NB4 (cell line): ENCODE measurements around the gene FRS2.

ENCODE experiments used
- DNase-seq: peaks from one replicate; pipeline ENCODE4 v3.0.0; 2010; ENCODE audit warnings: low read depth
- H3K4me3 ChIP-seq: one replicate; pipeline ENCODE4 v1.5.1; 2011; ENCODE audit warnings: mild to moderate bottlenecking, low read depth, low read length, moderate library complexity
- MYC ChIP-seq: IDR thresholded peaks from 2 replicates; pipeline ENCODE4 v1.6.1; 2011; ENCODE audit warnings: low read depth, low read length
- POLR2A ChIP-seq: IDR thresholded peaks from 2 replicates; pipeline ENCODE4 v1.6.1; 2011; ENCODE audit warnings: mild to moderate bottlenecking; ENCODE audit not compliant: insufficient read length; ENCODE audit errors: extremely low read depth
- TF ChIP-seq, protein P1 (sequence below): IDR thresholded peaks from 2 replicates; pipeline ENCODE4 v1.6.1; 2011; ENCODE audit warnings: low read depth, low read length
- TF ChIP-seq, protein P2 (sequence below): IDR thresholded peaks from one replicate; pipeline ENCODE4 v1.5.1; 2012; ENCODE audit warnings: low read depth, low read length

FRS2 gene

DNA sequence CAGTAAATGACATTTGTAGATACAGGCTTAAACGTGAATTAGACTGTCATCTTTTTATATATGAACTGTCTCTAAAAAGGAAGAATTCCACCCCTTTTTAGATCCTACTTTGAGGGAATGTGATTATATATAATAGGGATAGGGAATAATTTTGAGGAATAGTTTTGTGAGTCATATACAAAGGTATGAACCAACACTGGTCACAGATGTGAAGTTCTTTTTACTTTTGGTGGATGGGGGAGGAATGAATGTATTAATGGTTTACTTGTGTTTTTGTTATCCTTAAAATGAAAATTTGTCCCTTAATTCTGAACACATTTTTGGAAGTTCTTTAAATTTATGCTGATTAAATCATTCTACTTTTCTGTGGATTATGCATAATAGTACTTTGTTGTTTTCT is 30.4 kb downstream of the FRS2 start:
- no peak for TF ChIP-seq POLR2A
- TF ChIP-seq, protein P1, sequence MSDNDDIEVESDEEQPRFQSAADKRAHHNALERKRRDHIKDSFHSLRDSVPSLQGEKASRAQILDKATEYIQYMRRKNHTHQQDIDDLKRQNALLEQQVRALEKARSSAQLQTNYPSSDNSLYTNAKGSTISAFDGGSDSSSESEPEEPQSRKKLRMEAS = no peak
- TF ChIP-seq MYC = no peak
- TF ChIP-seq, protein P2, sequence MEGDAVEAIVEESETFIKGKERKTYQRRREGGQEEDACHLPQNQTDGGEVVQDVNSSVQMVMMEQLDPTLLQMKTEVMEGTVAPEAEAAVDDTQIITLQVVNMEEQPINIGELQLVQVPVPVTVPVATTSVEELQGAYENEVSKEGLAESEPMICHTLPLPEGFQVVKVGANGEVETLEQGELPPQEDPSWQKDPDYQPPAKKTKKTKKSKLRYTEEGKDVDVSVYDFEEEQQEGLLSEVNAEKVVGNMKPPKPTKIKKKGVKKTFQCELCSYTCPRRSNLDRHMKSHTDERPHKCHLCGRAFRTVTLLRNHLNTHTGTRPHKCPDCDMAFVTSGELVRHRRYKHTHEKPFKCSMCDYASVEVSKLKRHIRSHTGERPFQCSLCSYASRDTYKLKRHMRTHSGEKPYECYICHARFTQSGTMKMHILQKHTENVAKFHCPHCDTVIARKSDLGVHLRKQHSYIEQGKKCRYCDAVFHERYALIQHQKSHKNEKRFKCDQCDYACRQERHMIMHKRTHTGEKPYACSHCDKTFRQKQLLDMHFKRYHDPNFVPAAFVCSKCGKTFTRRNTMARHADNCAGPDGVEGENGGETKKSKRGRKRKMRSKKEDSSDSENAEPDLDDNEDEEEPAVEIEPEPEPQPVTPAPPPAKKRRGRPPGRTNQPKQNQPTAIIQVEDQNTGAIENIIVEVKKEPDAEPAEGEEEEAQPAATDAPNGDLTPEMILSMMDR = no peak
- no peak for DNase-seq
- no peak overlapping the region for H3K4me3 ChIP-seq

DNA sequence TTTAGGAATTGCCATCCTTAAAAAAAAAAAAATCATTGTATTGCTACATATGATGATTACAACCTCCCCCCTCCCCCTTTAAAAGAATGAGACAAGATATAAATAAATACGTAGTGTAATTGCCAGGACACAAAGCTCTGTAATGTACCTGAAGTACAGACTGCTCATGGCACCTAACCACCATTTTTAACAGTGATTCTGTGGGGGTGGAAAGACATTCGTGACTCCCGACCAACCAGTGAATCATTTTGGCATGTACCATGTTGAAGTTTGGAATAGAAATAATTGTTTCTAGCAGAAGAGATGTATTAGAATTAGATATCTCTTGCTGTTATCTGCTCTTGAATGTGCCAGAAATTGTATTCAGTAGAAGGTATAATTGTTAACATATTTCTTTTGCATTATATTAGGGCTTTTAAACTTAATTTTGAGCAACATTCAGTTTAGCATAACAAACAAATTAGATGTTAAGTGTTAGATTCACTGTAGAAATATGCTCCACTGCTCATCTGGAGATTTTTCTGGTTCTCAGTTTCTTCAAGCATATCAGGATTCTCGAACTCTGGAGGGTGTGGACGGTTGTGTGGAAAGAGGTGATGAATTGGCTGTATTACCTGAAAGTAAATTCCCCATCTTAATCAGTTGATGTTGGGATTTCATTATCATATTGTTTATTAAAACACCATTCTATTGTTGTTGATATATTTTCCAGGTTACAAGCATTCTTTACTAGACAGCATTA is 31.1 kb downstream of the FRS2 start:
- DNase-seq = no peak
- TF ChIP-seq, protein P1 = no peak
- TF ChIP-seq MYC (no peak), POLR2A (no peak)
- TF ChIP-seq, protein P2 = no peak
- no peak overlapping the region for H3K4me3 ChIP-seq

DNA sequence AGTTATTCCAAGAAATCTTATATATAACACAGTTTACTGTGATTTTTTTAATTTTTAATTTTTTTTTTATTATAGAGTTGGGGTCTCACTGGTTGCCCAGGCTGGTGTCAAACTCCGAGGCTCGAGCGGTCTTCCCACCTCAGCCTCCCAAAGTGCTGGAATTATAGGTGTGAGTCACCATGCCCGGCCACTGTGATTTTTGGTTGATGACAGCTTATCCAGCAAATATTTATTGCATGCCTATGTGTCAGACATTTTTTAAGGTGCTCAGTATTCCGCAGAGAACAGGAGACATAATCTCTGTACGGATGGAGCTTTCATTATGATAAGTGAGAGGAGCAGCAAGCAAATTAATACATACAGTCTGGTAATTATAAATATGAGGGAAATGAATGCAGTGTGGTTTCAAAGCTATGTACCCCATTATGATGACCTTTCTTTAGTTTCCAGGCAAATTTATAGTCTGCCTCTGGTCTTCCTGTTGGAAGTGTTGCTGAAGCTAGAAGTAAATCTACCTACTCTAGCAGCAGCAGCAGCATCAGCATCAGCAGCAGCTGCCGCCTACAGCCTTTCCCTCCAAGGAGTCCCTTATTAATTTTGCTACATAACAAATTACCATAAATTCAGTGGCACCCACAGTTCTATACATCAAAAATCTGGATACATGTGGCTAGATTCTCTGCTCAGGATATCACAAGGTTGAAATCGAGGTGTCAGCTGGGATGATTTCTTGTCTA is 32.3 kb downstream of the FRS2 start:
- TF ChIP-seq MYC (no peak), POLR2A (no peak)
- TF ChIP-seq, protein P1 = no peak
- TF ChIP-seq, protein P2 = no peak
- no peak overlapping the region for H3K4me3 ChIP-seq
- DNase-seq = no peak

DNA sequence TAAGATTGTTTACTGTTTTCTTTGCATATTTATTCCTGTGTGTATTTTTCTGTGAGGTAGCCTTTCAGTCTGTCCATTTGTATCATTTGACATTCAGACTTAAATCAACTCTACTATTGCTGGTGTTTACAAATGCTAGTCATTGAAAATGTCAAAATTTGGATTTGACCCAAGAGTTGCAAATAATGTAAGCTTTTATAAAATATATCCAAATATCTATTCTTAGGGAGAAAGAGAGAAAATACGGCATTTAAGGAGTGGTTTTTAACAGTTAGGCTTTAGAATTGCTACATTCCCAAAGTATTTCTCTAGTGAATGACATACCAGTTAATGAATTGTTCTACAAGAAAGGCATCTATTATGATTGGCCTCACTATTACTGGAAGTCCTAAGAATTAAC is 37.9 kb downstream of the FRS2 start:
- H3K4me3 ChIP-seq = no peak overlapping the region
- no peak for DNase-seq
- TF ChIP-seq MYC (no peak), POLR2A (no peak)
- TF ChIP-seq, protein P2 = no peak
- TF ChIP-seq, protein P1 = no peak

DNA sequence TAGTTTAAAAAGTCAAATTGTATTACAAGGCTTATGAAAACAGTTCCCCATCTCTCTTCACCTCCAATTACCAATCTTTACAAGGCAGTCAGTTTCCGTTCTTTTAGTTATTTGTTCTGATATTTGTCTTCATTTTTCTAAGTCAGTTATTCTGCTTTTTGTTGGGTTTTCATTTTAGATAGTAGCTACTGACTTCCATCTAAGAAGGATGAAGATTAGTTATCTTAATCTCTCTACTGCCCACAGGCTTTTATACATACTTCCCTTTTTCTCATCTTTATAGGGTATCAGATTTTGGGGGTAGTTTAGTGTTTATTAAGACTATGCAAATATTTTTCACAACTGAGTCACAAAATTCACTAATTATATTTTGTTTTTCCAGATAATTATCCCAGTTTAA is 38.4 kb downstream of the FRS2 start:
- H3K4me3 ChIP-seq = no peak overlapping the region
- TF ChIP-seq POLR2A = no peak
- TF ChIP-seq, protein P1 = no peak
- no peak for TF ChIP-seq MYC
- TF ChIP-seq, protein P2 = no peak
- DNase-seq = no peak
